Measurements from ENCODE around the gene ZNF329. TPM values are rescaled to one million over a fixed set of nuclear protein-coding genes. Genes with fewer than 3 reads are reported as not detected.

Gene ZNF329
- total and polyA plus RNA-seq, 2 of the 13 experiments (the other 11 are each of a cell fraction or from before 2014, with no cell fraction given), result 3.8 to 9.6 TPM

- TF ChIP-seq ETS1 (CRISPR knock-in tag; IDR thresholded peaks at IDR 0.05) (0 out of 2 replicates have a peak, but pooled peaks have one; percentile 37), CREB1 (IDR thresholded peaks at IDR 0.05) (peak; percentile 31; the same call in 1 of the 2 replicates), CREB1 (CRISPR knock-in tag; IDR thresholded peaks at IDR 0.05) (no peak), REXO4 (CRISPR knock-in tag; IDR thresholded peaks at IDR 0.05; ENCODE audit: borderline replicate concordance) (no peak), CBX5 (CRISPR knock-in tag; IDR thresholded peaks at IDR 0.05; ENCODE audit: borderline replicate concordance) (peak; percentile 74; the same call in 1 of the 2 replicates), TEAD2 (CRISPR knock-in tag; IDR thresholded peaks at IDR 0.05) (no peak), ZNF20 (CRISPR knock-in tag; IDR thresholded peaks at IDR 0.05) (peak; percentile 75; the same call in 1 of the 2 replicates), ATF7-NPFF (CRISPR knock-in tag; IDR thresholded peaks at IDR 0.05; ENCODE audit: low read depth) (0 out of 2 replicates have a peak, but pooled peaks have one; percentile 39), CCAR2 (optimal IDR thresholded peaks at IDR 0.05; ENCODE audit: low read depth, low read length) (no peak), HMG20B (CRISPR knock-in tag; conservative IDR thresholded peaks at IDR 0.05) (no peak), ZNF263 (CRISPR knock-in tag; IDR thresholded peaks at IDR 0.05) (peak; percentile 74), HNF1A (IDR thresholded peaks at IDR 0.05; ENCODE audit: low read depth) (no peak), HNF1A (CRISPR knock-in tag; IDR thresholded peaks at IDR 0.05; ENCODE audit: borderline replicate concordance) (peak; percentile 62; the same call in 1 of the 2 replicates), ZNF3 (CRISPR knock-in tag; IDR thresholded peaks at IDR 0.05) (0 out of 2 replicates have a peak, but pooled peaks have one; percentile 10), ZBTB38 (CRISPR knock-in tag; IDR thresholded peaks at IDR 0.05) (peak; percentile 49; the same call in 1 of the 2 replicates), ZNF674 (CRISPR knock-in tag; IDR thresholded peaks at IDR 0.05; ENCODE audit: low read depth) (no peak), ISX (CRISPR knock-in tag; conservative IDR thresholded peaks at IDR 0.05) (no peak), NBN (conservative IDR thresholded peaks at IDR 0.05) (no peak), ZNF766 (CRISPR knock-in tag; IDR thresholded peaks at IDR 0.05; ENCODE audit: borderline replicate concordance) (no peak), ZNF546 (CRISPR knock-in tag; conservative IDR thresholded peaks at IDR 0.05) (0 out of 2 replicates have a peak, but pooled peaks have one; percentile 77), ZNF280B (CRISPR knock-in tag; IDR thresholded peaks at IDR 0.05; ENCODE audit: borderline replicate concordance) (no peak), ISL2 (CRISPR knock-in tag; IDR thresholded peaks at IDR 0.05) (peak; percentile 71), SNAPC2 (CRISPR knock-in tag; IDR thresholded peaks at IDR 0.05) (no peak), ZNF12 (CRISPR knock-in tag; IDR thresholded peaks at IDR 0.05) (no peak)
Measured at GRCh38 chr19:58154679-58155648, 4.4 kb upstream of the ZNF329 start (continued).
